HG03280 (cell line): ENCODE measurements around the gene CCNK.

Experiments
- ATAC-seq: cut with Tn5 transposase; IDR thresholded peaks from one replicate; pipeline ENCODE4 v1.9.1; 2021; ENCODE audit warnings: mild to moderate bottlenecking, moderate library complexity; ENCODE audit not compliant: unreplicated experiment

CCNK gene

DNA sequence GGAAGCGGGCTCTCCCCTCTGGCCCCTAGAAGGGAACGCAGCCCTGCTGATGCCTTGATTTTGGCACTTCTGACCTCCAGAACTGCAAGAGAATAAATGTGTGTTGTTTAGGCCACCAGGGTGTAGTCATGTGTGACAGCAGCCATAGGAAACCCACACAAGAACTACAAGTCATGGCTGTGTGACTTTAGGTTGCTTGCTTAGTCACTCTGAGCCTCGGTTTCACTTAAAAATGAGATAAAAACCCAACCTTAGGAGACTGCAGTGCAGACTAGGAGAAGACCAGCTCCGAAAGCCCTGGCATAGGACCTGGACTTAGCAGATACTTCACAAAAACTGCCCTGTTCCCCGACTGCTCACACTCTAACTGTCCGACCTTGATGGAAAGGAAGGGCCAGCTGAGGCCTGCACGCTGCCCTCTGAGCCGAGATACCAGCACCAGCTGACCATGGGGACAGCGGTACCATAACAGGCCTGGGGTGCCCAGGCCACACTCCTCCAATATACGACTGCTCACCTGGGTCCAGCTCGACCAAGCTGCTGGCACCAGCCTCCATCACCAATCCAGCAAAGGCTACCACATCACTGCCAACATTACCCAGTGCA is 69.3 kb downstream of the CCNK start:
- ATAC-seq = no peak

DNA sequence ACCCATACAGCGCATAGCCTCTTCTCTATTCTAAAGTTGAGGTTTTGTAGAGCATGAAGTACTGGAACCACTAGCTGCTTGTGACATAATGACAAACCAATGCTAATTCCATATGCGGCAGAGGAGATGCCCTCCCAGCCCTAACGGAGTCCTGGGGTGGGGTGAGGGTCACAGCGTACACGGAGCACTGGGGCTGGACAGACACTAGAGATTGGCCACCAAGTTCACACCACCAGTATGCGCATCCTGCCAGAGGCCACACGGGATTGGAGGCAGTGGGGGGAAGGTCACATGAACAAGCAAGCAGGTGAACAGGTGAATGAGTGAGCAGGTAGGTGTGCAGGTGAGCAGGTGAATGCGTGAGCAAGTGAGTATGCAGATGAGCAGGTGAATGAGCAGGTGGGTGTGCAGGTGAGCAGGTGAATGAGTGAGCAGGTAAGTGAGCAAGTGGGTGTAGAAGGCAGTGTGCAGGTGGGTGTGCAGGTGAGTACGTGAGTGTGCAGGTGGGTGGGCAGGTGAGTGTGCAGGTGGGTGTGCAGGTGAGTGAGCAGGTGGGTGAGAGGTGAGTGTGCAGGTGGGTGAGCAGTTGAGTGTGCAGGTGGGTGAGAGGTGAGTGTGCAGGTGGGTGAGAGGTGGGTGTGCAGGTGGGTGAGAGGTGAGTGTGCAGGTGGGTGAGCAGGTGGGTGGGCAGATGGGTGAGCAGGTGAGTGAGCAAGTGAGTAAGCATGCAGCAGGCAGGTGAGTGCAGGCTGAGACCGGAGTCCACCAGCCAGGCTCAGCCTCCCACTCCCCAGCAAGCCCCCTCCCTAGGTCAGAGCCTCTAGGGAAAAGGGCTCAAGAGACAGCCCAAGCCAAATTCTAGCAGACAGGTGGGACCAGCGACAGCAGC is 70.1 kb downstream of the CCNK start:
- no peak for ATAC-seq

DNA sequence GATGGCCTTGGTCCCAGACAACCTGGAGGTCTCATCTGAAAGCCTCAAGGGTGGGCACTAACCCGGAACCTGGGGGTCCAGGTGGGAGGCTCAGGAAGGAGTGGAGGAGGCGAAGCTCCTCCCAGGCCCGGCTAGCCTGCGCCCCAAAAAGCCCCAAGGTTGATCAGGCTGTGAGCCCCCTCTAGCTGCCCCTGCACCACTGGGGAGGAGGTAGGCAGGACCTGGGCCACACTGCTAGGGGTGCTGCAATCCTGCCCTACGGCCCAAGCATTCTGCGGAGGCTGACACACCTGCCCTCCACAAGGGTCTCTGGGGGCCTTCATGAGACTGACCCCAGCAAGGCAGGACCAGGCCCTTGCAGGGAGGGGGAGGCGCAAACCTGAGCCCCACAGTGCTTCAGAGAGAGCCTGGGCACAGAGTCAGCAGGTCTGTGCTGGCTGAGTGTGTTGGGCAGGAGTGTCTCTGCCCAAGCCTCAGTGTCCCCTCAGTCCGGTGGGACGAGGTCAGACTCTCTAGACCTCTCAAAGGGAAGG is 70.9 kb downstream of the CCNK start:
- ATAC-seq = no peak

DNA sequence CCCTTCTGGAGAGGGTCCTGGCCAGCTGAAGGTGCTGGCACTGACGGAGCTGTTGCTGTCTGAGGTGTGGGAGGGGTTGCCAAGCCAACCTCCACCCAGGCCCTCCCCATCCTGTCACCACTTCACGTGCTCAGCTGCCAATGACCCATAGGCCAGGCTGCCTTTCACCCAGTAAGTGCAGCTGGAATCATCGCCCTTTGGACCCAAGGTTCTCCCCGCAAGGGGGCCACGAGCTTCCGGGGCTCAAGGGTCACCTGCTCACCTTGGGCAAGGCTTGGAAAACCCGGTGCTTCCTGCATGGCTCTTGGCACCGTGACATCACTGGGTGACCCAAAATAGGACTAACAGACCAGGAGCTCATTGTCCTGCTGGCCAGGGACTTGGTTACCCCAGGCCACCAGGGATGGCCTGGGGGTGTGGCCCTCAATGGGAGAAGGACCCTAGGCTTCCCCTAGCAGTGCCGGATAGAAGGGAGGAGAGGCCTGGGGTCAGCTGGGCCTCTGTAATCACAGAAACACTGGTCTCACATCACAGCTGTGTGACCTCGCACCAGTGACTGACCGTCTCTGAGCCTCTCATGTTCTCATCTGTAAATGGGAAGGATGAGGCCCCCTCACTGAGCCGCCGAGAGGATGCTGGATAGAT is 71.5 kb downstream of the CCNK start:
- no peak for ATAC-seq

DNA sequence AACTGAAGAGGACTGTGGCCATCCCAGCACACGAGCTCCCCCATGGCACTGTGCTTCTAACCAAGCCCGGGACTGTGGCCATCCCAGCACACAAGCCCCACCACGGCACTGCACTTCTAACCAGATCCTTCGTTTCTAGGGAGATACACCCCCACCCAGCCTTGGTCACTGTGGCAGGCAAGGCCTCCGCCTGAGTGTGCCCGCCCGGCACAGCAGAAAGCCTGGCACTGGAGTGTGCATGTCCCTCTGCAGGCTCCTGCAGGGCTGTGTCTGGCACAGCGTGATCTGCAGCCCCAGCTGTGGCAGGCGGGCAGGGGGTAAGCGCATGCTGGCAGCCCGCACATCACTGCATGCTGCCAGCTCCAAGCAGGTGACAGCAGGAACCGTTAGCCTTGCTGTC is 73.0 kb downstream of the CCNK start:
- ATAC-seq = no peak

DNA sequence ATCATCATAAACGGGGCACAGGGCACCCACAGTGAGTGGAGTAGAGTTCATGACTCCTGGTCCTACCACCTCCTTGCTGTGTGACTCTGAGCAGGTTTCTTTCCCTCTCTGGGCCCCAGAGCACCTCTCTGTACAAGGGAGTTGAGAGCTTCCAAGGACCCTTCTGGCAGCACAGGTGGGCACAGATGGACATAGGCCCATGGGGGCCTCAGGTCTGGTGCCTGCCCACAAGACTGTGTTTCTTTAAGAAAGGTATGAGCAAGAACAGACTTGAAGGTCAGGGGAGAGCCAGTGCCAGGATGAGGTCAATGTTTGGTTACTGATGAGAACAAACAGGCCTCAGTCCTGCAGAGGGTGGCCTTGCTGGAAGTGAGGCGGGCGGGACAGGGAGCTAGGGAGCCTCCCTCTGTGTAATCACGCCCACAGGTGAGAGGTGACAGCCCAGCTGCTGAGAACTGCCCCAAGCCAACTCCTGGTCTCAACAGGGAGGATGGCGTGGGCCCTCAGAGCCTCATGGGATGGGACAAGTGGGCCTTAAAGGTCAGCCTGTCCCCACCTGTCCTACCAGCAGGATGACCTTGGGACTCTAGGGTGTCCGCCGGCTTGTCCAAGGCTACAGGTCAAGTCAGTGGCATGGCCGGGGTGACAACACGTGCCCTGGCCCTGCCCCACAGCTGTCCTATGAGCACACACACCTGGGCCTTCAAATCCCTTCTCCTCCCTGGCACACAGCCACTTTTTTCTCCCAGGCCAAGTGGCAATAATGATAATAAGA is 73.7 kb downstream of the CCNK start:
- ATAC-seq = no peak

- no peak for ATAC-seq
Observed at GRCh38 chr14:99556134-99556791, 75.1 kb downstream of the CCNK start.

DNA sequence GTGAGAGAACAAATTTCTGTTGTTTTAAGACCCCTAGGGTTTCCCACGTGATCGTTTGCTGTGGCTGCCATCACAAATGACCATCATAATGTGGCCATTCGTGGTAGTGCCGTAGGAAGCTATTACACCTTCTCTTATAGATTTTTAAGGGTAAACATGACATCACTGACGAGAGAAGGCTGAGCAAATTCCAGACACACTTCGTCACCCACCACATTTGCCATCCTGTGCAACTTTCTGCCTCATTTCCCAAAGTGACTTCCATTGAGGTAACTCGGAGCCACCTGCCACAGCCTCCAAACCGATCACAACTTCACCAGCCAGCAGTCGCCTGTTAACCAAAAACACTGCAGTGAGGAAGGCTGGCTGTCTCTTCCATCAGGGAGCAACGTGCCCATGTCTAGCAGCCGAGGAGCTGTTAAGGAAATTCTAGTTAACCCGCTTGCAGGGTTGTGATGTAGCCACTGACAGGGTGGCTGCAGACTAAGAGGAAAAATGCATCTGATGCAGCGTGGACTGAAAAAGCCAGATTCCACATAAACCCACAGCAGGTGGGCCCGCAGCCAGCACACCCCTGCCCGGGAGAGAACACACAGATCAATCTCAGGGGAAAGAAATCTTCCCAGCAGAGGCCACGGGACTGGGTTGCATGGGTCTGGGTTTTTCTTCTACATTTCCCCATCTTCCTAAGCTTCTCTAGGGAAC is 78.2 kb downstream of the CCNK start:
- no peak for ATAC-seq

DNA sequence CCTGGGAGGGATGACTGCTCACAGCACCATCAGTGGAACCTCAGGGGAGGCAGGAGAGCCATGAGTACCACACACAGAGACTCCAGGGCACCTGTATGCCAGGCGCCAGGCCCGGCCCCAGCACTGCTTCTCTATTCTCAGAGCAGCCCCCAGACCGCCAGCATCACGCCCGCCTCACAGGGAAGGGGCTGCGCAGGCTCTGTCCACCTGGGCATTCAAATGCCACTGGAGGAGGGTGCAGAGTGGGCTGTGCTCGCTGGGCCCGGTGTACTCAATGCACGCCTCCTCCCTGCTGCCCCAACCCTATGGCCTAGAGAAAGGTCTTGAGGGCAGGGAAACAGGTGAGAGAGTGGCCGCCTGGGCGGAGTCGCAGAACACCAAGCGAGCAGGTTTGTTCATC is 79.2 kb downstream of the CCNK start:
- no peak for ATAC-seq

DNA sequence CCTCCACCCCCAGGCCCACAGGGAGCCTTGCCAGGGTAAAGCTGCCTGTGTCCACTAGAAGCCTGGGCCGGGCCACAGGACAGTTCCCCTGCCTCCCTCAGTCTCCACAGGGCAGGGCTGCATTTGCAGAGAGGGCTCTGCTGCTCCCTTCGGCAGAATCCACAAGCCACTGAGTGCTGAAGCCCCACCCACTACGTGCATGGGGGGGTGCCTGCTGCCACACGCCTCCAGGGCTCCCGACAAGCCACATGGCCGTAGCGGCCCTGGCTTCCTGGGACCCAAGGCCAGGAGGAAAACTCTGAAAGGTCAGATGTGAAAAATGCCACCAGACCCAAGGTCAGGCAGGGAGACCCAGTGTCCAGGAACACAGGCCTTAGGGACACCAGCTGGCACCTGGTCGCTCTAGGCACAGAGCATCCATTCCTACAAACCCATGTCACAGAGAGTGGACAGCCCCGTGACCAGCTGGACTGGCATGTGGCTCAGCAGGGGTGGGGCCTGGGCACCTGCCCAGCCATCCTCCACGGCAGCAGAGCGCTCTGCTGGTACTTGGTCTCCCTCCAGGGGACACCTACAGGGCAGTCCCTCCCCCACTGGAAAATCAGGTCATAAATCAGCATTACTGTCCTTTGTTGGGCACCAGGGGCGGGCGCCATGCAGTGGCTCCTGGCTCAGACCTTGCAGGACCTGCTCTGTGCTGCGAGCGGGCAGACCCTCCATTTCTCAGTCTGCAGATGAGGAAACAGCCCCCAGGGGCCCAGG is 79.9 kb downstream of the CCNK start:
- ATAC-seq = no peak

GRCh38 chr14:99561864-99562263 is 80.7 kb downstream of the CCNK start:
- no peak for ATAC-seq
